Measurements from ENCODE around the gene RFX3.

RFX3 gene

GRCh38 chr9:3434594-3434993, 91.2 kb downstream of the RFX3 start:
- DNase-seq (ENCODE audit: low spot score), result no peak

DNA sequence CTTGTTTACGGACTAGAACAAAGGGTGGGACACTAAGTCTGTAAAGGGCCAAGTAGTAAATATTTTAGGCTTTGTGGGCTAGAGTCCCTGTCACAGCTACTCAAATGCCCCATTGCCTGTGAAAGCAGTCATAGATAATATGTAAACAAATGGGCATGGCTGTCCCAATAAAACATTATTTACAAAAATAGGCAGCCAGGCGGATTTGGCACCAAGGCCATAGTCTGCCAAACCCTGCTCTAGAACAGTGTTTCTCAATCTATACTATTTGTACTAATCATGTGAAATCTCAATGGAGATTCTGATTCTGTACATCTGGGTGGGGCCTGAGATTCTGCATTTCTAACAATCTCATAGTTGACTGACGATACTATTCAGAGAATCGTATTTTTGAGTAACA, 92.0 kb downstream of the RFX3 start:
- no peak for DNase-seq (ENCODE audit: low spot score)

DNA sequence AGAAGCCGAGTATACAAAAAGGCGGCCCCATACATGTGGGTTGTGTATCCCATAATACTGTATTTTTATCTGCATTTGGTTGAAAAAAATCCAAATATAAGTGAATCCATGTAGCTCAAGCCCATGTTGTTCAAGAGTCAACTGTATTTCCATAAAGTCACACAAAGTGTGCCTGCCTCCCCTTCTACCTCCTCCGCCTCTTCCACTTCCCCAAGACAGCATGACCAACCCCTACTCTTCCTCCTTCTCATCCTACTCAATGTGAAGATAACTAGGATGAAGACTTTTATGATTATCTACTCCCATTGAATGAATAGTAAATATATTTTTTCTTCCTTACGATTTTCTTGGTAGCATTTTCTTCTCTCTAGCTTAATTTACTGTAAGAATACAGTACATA, 92.7 kb downstream of the RFX3 start:
- DNase-seq (ENCODE audit: low spot score), result no peak

DNA sequence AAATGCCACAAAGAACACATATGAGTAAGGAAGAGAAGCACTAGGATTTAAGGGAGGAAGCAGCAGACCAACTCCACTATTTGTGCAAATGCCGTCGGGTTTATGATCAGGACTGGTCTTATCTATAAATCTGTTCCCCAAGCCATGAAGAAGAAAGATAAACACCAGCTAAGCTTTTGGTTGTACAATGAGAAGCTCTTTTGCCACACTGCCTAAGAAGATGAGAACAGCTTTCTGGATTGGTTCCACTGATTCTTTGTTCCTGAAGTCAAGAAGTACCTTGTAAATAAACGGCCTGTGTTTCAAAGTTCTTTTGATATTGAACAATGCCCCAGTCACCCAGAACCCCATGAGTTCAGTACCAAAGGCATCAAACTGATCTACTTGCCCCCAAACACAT, 93.9 kb downstream of the RFX3 start:
- DNase-seq (ENCODE audit: low spot score), result no peak

GRCh38 chr9:3419893-3420292, 105.9 kb downstream of the RFX3 start:
- no peak for DNase-seq (ENCODE audit: low spot score)

DNA sequence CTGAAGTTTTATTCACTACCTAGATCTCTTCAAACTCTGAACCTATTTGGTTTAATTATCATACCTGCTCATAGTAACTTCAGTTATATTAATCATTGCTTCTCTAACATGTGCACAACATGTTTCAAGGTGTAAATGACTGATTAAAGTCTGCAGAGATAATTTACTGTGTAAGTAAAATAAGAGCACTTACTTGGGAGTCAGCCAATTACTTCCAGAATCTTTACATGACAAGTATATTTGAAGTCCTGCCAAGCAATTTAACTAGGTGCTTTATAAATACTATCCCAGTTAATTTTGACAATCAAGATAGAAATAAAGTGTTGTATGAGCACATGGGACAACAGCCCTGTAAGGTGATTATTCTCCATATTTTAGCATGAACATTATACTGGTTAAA, 109.9 kb downstream of the RFX3 start:
- DNase-seq (ENCODE audit: low spot score), result no peak

DNA sequence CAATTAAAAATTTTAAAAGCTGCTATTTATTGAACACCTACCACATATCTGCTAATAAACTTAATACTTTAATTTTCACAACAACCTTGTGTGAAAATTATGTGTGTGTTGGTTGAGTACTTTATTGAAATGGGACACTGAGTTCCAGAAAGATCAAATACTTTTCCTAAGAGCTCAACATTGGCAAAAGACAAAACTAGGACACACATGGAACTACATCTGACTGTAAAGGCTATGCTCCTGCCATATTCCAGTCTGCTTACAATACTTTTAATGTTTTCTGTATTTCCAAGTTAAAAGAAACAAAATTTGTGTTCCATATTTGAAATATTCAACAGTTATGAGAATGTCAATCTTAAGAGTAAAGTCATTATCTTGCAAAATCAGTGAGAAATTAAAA, 111.8 kb downstream of the RFX3 start:
- DNase-seq (ENCODE audit: low spot score), result no peak

DNA sequence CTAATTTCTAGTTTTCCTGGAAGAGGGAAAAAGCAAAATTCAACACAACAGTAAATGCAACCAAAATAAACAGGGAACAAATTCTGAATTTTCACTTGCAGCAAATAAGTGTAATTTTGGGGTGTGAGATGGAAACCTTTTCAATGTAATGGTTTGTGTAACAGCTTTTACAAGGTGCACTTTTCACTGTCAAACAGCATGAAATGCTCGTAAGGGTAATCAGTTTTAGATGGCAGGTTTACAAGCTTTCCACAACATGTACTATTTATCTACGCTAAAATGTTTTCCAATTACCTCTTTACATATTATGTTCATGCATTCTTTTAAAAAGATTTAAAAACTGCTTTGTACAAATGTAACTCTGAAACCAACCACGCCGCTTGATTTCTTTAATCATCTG, 115.3 kb downstream of the RFX3 start:
- no peak for DNase-seq (ENCODE audit: low spot score)

DNA sequence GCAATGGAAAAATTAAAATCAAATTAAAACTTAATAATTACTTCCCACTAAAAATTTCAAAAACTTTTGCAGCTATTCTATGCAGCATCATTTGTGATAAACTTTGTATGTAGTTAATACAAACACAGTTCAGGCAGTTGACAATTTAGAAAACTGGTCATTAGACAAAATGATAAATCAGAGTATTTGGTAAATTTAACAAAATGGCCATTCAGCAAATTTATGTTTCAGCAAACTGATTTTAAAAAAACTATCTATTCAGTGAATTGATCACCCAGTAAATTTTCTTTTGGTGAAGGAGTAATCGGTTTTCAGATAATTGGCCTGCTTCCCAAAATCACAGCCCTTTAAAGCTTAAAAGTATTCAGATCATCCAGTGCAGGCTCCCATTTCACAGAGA, 116.3 kb downstream of the RFX3 start:
- no peak for DNase-seq (ENCODE audit: low spot score)

GRCh38 chr9:3403315-3403714, 122.5 kb downstream of the RFX3 start:
- no peak for DNase-seq (ENCODE audit: low spot score)

- no peak for DNase-seq (ENCODE audit: low spot score)
These were observed 124.4 kb downstream of the RFX3 start for GRCh38 chr9:3401221-3401954.

- no peak for DNase-seq (ENCODE audit: low spot score)
These were observed 127.6 kb downstream of the RFX3 start for GRCh38 chr9:3398232-3398648.

- no peak for DNase-seq (ENCODE audit: low spot score)
These were observed 128.0 kb downstream of the RFX3 start for GRCh38 chr9:3397766-3398165.

DNA sequence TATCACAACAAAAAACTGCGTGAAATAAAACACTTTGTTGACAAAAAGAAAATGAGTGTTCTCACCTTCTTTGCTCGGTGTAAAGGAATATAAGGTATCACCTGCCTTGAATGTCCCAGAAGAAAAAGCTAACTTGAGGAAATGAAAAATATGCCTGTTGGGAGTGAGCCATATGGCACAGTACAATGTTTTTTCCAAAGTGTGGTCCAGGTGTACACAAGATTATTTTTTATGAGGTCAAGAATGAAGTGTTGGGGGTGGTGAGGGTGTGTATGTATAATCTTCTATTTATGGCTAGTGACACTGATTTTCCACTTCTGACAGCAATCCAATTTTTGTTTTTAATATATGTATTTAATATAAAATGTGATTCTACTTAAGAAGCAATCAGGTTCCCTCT, 134.4 kb downstream of the RFX3 start:
- DNase-seq (ENCODE audit: low spot score), result no peak

DNA sequence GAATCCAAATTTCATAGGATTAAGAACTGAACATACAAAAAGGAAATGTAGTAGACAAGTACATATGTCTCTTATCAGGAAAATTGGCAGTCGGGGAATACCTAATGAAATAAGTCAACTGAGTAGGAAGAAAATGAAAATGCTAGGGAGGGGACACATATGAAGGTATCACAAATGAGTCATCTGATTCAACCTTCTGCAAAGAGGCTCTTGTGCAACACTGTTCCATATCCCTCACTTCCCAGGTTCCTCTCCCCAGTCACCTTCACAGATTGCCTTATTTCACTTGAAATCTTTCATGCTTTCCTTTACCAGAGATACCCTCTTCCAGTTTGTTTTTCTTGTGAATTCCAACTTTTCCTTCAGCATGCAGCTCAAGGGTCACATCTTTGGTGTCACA, 139.0 kb downstream of the RFX3 start:
- no peak for DNase-seq (ENCODE audit: low spot score)

GRCh38 chr9:3385871-3386270, 139.9 kb downstream of the RFX3 start:
- no peak for DNase-seq (ENCODE audit: low spot score)

DNA sequence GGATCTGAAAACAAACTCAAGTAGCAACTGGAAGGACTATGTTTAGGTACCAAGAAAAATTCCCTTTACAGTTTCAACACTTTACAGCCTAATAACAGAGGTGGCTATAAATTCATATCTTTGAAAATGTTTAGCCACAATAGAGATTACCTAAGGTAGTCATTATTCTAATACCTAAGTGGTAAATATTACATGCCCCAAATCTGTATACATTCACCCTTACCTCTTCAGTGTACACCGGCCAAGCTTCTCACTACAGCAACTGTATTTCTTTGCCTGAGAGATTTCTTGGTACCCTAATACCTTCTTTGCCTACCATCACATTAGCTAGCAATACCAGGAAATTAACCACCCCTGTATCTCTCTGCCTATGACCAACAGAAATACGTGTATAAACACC, 154.0 kb downstream of the RFX3 start:
- no peak for DNase-seq (ENCODE audit: low spot score)

- DNase-seq (ENCODE audit: low spot score), result no peak
These were observed 155.1 kb downstream of the RFX3 start for GRCh38 chr9:3370715-3371114.

GRCh38 chr9:3367185-3367584, 158.6 kb downstream of the RFX3 start:
- DNase-seq (ENCODE audit: low spot score), result no peak

GRCh38 chr9:3361689-3362392, 164.0 kb downstream of the RFX3 start:
- no peak for DNase-seq (ENCODE audit: low spot score)

DNA sequence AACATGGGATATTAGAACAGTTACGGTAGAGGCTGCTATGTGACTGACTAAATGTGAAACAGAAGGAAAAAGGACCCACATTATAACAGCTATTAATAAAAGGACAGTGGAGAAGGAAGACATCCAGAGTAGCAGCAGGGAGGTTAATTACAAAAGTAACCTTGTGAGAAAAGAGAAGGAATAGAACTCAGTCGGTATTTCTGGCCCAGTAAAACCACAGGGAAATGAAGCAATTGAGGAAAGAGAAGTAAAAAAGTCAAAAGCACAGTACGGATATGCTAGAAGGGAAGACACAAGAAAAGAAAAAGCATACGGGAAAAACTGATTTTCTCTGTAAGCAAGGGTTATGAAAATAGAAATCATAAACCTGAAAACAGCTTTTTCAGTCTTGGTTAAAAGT, 164.7 kb downstream of the RFX3 start:
- DNase-seq (ENCODE audit: low spot score), result no peak

GRCh38 chr9:3360245-3360644, 165.6 kb downstream of the RFX3 start:
- DNase-seq (ENCODE audit: low spot score), result no peak

DNA sequence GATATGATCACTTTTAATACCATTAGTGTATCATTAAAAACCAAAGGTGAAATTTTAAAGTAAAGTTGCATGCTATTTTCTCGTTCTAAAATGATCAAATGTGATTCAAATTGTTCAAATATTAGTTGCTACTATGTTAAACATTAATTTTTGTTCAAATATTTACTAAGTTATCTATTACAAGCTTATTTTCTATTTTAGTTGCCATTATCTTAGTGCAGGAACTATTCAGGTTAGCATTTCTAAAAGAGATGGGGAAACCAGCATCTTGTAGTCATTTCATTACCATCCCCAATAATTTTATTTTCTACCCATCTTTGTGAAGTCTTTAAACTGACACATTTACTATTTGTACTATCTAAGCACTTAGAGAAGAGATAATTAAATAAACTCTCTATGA, 166.0 kb downstream of the RFX3 start:
- DNase-seq (ENCODE audit: low spot score), result no peak
